Measurements from ENCODE around the gene TNFAIP6.

The TNFAIP6 gene

DNA sequence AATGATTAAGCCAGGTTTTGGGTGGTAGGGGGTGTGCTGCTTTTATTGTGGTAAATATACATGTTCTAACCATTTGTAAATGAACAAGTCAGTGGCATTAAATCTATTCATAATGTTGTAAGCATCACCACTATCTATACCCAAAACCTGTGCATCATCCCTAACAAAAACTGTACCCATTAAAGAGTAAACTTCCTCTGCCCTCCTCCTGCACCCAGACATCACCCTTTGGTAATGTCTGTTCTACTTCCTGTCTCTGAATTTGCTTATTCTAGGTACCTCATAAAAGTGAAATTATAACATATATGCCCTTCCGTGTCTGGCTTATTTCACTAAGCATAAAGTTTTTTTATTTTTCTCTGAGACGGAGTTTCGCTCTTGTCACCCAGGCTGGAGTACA lies 66.4 kb downstream of the TNFAIP6 start:
- no peak for DNase-seq
